Stomach (tissue), 4 donors: ENCODE data around the gene TMEM44.

Experiments
- CTCF ChIP-seq, 7 experiments: fragments of 450-650 bp in 4 of 7; fragments of 200-600 bp in 3 of 7; sonication (generic) in 3 of 7; IDR thresholded peaks; one replicate each; pipeline ENCODE4 v1.5.1; 2016 to 2019; ENCODE audit warnings: antibody characterized with exemption in 7 of 7, control low read depth in 2 of 7, mild to moderate bottlenecking in 1 of 7
- EP300 ChIP-seq: sonication (generic); formaldehyde crosslinking; IDR thresholded peaks from one replicate; pipeline ENCODE4 v1.6.1; 2017; ENCODE audit warnings: antibody characterized with exemption
- POLR2A ChIP-seq, 4 donors: fragments of 450-650 bp; IDR thresholded peaks; one replicate each; pipeline ENCODE4 v1.6.1; 2016; ENCODE audit warnings: antibody characterized with exemption in 4 of 4, control low read depth in 2 of 4, mild to moderate bottlenecking in 1 of 4, moderate library complexity in 1 of 4
- POLR2AphosphoS5 ChIP-seq, 3 donors: sonication (generic); formaldehyde crosslinking; IDR thresholded peaks; one replicate each; pipeline ENCODE4 v1.6.1; 2016; ENCODE audit warnings: antibody characterized with exemption in 3 of 3

- TF ChIP-seq CTCF (IDR thresholded peaks at IDR 0.05) = no peak
- no peak for TF ChIP-seq POLR2AphosphoS5 (IDR thresholded peaks at IDR 0.05)
- TF ChIP-seq EP300 = no peak
- no peak for TF ChIP-seq POLR2A (IDR thresholded peaks at IDR 0.05)
Observed at GRCh38 chr3:194565597-194566190, 67.5 kb downstream of the TMEM44 start.
